Stimulated activated CD4-positive, alpha-beta T cell treated with anti-CD3 and anti-CD28 coated beads, Interleukin-4, amount 100 ng/mL, for 24 hours (primary cell): ENCODE measurements around the gene POLR3E.
"Not testable (repeated sequence)": the region's sequence is repeated elsewhere in the genome, so short reads cannot be mapped to it uniquely, and the experiment has no call there.

Source experiments
- DNase-seq: peaks from one replicate; pipeline ENCODE4 v3.0.0-alpha.2; 2020

POLR3E gene

GRCh38 chr16:22293137-22294106 lies 3.8 kb upstream of the POLR3E start:
- DNase-seq = no peak

- no peak for DNase-seq
Observed at GRCh38 chr16:22296225-22297113, 740 bp upstream of the POLR3E start.

GRCh38 chr16:22297871-22298733 lies 893 bp downstream of the POLR3E start:
- DNase-seq = peak; percentile 79

- DNase-seq = no peak
Observed at GRCh38 chr16:22299036-22299435, 1.8 kb downstream of the POLR3E start.

- peak; percentile 50 for DNase-seq
Observed at GRCh38 chr16:22300427-22301071, 3.3 kb downstream of the POLR3E start.

GRCh38 chr16:22301423-22301822 lies 4.2 kb downstream of the POLR3E start:
- DNase-seq = not testable (repeated sequence)

GRCh38 chr16:22302776-22303363 lies 5.7 kb downstream of the POLR3E start:
- no peak for DNase-seq

GRCh38 chr16:22304411-22304810 lies 7.2 kb downstream of the POLR3E start:
- no peak for DNase-seq

GRCh38 chr16:22306788-22307187 lies 9.6 kb downstream of the POLR3E start:
- DNase-seq = no peak

- no peak for DNase-seq
Observed at GRCh38 chr16:22307838-22308237, 10.6 kb downstream of the POLR3E start.

GRCh38 chr16:22308824-22309520 lies 11.8 kb downstream of the POLR3E start:
- no peak for DNase-seq

GRCh38 chr16:22311520-22311919 lies 14.3 kb downstream of the POLR3E start:
- DNase-seq = no peak

- DNase-seq = no peak
Observed at GRCh38 chr16:22312897-22313781, 15.9 kb downstream of the POLR3E start.

- no peak for DNase-seq
Observed at GRCh38 chr16:22313876-22314470, 16.8 kb downstream of the POLR3E start.

GRCh38 chr16:22314661-22315626 lies 17.7 kb downstream of the POLR3E start:
- DNase-seq = no peak

- no peak for DNase-seq
Observed at GRCh38 chr16:22315979-22316378, 18.8 kb downstream of the POLR3E start.

GRCh38 chr16:22316411-22316811 lies 19.2 kb downstream of the POLR3E start:
- no peak for DNase-seq

- DNase-seq = no peak
Observed at GRCh38 chr16:22317001-22317530, 19.9 kb downstream of the POLR3E start.
